Measurements from ENCODE around the gene LY6G6C. TPM values are rescaled to one million over a fixed set of nuclear protein-coding genes. Genes with fewer than 3 reads are reported as not detected.

The LY6G6C gene
- total RNA-seq, 1 donor from 2014 or later = not detected

GRCh38 chr6:31713991-31714684, 7.4 kb downstream of the LY6G6C start:
- DNase-seq (ENCODE audit: low spot score) = peak; percentile 62
- Histone ChIP-seq H3K27ac (peak overlapping the region; percentile 57), H3K9ac (no peak overlapping the region)

GRCh38 chr6:31713465-31713864, 8.1 kb downstream of the LY6G6C start:
- Histone ChIP-seq H3K79me2 (ENCODE audit: low read depth) (no peaks in the 10 kb centered on the region), H3K4me2 (peak overlapping the region; percentile 64), H3K36me3 (no peaks in the 10 kb centered on the region), H4K20me1 (ENCODE audit: low read depth) (no peaks in the 10 kb centered on the region), H3K4me3 (no peak overlapping the region), H3F3A (ENCODE audit: low read depth) (peaks cover 21% of the 10 kb centered on the region), H3K9ac (no peak overlapping the region), H3K9me3 (ENCODE audit: low read depth) (no peaks in the 10 kb centered on the region), H3K27me3 (no peaks in the 10 kb centered on the region), H2AFZ (replicated peaks) (peak overlapping the region; percentile 75), H3K27ac (no peak overlapping the region), H3K4me1 (peaks cover 25% of the 10 kb centered on the region)
- Mint-ChIP-seq H3K4me1 (peaks cover 49% of the 10 kb centered on the region), H3K4me3 (peak overlapping the region; percentile 16), H3K27me3 (ENCODE audit: insufficient read depth, low read depth) (peaks cover 19% of the 10 kb centered on the region), H3K27ac (peak overlapping the region; percentile 97), H3K36me3 (no peaks in the 10 kb centered on the region), H3K9me3 (no peaks in the 10 kb centered on the region)
- no peak for TF ChIP-seq EZH2 (IDR thresholded peaks at IDR 0.05)
- TF ChIP-seq, protein P1, sequence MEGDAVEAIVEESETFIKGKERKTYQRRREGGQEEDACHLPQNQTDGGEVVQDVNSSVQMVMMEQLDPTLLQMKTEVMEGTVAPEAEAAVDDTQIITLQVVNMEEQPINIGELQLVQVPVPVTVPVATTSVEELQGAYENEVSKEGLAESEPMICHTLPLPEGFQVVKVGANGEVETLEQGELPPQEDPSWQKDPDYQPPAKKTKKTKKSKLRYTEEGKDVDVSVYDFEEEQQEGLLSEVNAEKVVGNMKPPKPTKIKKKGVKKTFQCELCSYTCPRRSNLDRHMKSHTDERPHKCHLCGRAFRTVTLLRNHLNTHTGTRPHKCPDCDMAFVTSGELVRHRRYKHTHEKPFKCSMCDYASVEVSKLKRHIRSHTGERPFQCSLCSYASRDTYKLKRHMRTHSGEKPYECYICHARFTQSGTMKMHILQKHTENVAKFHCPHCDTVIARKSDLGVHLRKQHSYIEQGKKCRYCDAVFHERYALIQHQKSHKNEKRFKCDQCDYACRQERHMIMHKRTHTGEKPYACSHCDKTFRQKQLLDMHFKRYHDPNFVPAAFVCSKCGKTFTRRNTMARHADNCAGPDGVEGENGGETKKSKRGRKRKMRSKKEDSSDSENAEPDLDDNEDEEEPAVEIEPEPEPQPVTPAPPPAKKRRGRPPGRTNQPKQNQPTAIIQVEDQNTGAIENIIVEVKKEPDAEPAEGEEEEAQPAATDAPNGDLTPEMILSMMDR (IDR thresholded peaks at IDR 0.05) = no peak
- no peak for TF ChIP-seq EZH2phosphoT487 (IDR thresholded peaks at IDR 0.05)
- DNase-seq (ENCODE audit: low spot score) = no peak

More at GRCh38 chr6:31713991-31714684, 7.4 kb downstream of the LY6G6C start:
- Histone ChIP-seq H3K4me2 (peak overlapping the region; percentile 64), H3K4me3 (no peak overlapping the region), H4K20me1 (ENCODE audit: low read depth) (no peaks in the 10 kb centered on the region), H3K9me3 (ENCODE audit: low read depth) (no peaks in the 10 kb centered on the region), H3K79me2 (ENCODE audit: low read depth) (no peaks in the 10 kb centered on the region), H3K4me1 (peaks cover 25% of the 10 kb centered on the region), H3K27me3 (no peaks in the 10 kb centered on the region), H2AFZ (replicated peaks) (peak overlapping the region; percentile 75), H3K36me3 (no peaks in the 10 kb centered on the region), H3F3A (ENCODE audit: low read depth) (peaks cover 21% of the 10 kb centered on the region)
- peak overlapping the region; percentile 97 for H3K27ac Mint-ChIP-seq
- H3K27me3 Mint-ChIP-seq (ENCODE audit: insufficient read depth, low read depth) = peaks cover 19% of the 10 kb centered on the region
- H3K4me1 Mint-ChIP-seq = peaks cover 49% of the 10 kb centered on the region
- H3K36me3 Mint-ChIP-seq = no peaks in the 10 kb centered on the region
- peak overlapping the region; percentile 71 for H3K4me3 Mint-ChIP-seq
- TF ChIP-seq EZH2phosphoT487 (IDR thresholded peaks at IDR 0.05) (no peak), EZH2 (IDR thresholded peaks at IDR 0.05) (no peak)
- TF ChIP-seq, protein P1 (IDR thresholded peaks at IDR 0.05) = no peak
- no peaks in the 10 kb centered on the region for H3K9me3 Mint-ChIP-seq

DNA sequence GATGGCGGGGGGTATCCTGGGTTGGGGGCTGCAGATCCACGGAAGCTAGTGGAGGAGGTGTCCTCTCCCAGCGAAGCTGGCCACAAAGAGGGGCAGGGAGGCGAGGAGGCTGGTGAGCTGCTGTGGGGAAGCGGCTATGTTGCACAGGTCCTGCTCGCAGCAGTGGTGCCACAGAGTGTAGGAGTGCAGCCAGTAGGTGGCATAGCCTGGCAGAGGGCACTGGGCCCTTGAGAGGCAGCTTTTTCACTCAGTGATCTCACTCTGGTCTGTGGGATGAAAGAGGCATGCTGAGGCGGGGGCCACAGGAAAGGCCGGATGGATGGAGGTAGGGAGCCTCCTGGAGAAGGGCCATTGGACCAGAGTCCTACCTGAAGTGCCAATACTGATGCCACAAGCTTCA, 9.2 kb downstream of the LY6G6C start:
- H3F3A ChIP-seq (ENCODE audit: low read depth) = peaks cover 21% of the 10 kb centered on the region
- H3K27me3 ChIP-seq = no peaks in the 10 kb centered on the region
- DNase-seq (ENCODE audit: low spot score) = no peak
- no peak overlapping the region for H3K27ac ChIP-seq
- Mint-ChIP-seq H3K27me3 (ENCODE audit: insufficient read depth, low read depth) (peaks cover 17% of the 10 kb centered on the region), H3K4me3 (peak overlapping the region; percentile 75), H3K27ac (peak overlapping the region; percentile 84), H3K36me3 (no peaks in the 10 kb centered on the region), H3K9me3 (no peaks in the 10 kb centered on the region), H3K4me1 (peaks cover 46% of the 10 kb centered on the region)
- H3K4me3 ChIP-seq = no peak overlapping the region
- H3K9ac ChIP-seq = no peak overlapping the region
- no peaks in the 10 kb centered on the region for H3K36me3 ChIP-seq
- H3K79me2 ChIP-seq (ENCODE audit: low read depth) = no peaks in the 10 kb centered on the region
- TF ChIP-seq, protein P1 (IDR thresholded peaks at IDR 0.05) = no peak
- TF ChIP-seq EZH2 (IDR thresholded peaks at IDR 0.05) (no peak), EZH2phosphoT487 (IDR thresholded peaks at IDR 0.05) (no peak)
- no peak overlapping the region for H3K4me2 ChIP-seq
- H4K20me1 ChIP-seq (ENCODE audit: low read depth) = no peaks in the 10 kb centered on the region
- peaks cover 25% of the 10 kb centered on the region for H3K4me1 ChIP-seq
- no peaks in the 10 kb centered on the region for H3K9me3 ChIP-seq (ENCODE audit: low read depth)
- H2AFZ ChIP-seq (replicated peaks) = no peak overlapping the region

Measured in neural progenitor cell (in vitro differentiated cells).